Measurements from ENCODE around the gene KCNT1.

KCNT1 gene

DNA sequence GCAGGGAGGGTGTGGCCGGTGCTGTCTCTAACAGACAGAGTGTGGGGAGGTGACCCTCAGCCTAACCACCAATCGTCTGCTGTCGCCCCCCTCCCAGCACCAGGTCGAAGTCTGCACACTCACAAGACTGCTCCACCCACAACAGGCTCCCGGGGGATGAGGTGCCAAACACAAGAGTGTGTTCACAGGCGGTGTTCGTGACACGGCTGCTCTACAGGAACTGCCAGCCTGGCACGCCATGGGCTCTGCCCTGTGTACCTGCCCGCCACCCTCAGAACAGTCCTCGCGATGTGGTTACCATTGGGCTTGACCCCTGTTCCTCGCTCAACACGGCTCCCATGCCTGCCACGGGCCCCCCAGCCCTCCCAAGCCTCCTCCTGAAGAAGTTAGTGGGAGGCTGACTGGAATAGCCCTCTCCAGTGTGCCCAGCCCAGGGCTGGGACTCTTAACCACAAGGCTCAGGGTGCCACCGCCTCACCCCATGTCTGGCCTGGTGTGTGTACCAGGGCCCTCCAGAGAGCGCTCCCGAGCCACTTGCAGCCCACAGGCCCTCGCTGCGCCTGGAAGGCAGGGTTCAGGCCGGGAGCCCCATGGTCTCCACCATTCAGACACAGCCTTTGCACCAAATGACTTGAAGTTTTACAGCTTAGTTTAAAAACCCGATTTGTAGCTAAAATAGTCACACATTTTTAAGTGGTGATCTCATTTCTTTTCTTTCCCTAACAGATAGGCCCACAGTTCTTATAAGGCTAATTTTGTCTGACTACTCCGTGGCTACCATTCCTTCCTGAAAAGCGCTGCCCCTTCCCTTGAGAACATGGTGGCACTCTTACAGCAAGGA is 102.8 kb downstream of the KCNT1 start:
- no peak for DNase-seq

DNA sequence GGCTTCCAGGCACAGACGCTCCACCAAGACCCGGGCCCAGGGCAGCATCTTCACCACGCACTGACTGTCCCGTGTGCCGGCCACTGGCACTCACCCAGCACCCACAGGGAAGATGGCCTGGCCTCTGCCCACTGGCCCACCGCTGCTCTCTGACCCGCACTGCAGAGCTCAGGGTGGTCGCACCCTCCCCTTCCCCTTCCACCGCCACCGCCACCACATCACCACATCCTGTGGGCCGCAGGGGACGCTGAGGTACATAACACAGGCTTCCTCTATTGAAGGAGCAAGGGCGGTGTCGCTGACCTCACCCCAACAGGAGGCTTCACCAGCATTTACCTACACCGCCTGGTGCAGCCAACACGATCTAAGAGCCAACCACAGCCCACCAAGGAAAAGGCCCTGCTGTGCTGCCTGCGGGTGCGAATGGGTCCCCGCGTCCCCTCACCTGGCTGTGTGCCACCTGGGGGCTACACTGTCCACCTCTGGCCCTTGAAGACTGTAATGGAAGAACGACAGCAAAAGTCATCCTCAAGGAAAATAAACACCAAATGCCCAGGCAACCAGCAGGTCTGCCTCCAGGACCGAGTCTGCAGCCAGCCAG is 103.5 kb downstream of the KCNT1 start:
- DNase-seq = no peak

GRCh38 chr9:135809166-135809565 is 107.2 kb downstream of the KCNT1 start:
- DNase-seq = no peak

DNA sequence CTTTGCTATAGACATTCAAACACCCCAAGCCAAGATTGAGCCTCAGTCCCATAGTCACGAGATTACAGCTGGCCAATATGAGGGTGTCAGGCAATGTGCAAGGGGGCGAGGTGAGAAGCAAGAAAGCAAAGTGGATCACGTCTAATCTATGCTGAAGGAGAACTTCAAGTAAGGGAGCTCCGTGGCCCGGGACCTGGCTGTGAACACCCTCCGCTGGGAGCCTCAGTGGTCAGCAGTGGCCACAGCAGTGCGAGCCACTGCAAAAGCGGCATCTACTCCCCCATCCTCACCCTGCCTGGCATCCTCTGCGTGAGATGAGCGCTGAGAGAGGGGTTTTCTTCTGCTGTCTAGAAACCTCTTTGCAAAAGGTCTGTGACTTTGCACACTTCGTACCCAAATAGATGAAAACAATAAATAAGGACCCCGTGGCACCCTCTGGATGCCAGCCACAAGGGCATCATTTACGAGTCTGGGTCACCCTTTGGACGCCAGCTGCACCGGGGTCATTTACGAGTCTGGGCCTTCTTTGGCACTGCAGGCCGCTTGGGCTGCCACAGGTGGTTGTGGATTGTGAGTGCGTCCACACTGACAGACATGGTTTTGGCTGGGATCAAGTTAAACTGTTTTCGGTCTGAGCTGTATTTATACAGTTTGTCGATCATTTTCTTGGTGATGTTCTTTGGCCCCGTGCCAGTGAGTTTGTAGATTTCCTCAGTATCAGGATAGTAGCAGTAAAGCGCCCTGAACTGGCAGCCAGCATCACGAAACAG is 109.0 kb downstream of the KCNT1 start:
- no peak for DNase-seq

DNA sequence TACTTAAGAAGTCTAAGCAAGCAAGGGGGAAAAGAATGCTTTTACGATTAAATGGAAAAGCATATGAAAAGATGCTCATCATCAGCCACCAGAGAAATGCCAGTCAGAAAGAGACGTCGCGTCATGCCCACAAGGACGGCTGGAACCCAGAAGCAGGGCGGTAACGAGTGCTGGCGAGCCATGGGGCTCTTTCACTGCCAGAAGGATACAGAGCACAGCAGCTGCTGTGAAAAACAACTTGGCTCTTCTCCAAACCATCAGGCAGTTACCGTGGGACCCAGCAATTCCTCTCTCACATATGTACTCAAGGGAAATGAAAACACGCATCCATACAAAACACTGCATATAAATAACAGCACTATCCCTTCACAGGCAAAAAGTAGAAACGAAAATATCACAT is 109.8 kb downstream of the KCNT1 start:
- no peak for DNase-seq

GRCh38 chr9:135812961-135813360 is 111.0 kb downstream of the KCNT1 start:
- DNase-seq = no peak

DNA sequence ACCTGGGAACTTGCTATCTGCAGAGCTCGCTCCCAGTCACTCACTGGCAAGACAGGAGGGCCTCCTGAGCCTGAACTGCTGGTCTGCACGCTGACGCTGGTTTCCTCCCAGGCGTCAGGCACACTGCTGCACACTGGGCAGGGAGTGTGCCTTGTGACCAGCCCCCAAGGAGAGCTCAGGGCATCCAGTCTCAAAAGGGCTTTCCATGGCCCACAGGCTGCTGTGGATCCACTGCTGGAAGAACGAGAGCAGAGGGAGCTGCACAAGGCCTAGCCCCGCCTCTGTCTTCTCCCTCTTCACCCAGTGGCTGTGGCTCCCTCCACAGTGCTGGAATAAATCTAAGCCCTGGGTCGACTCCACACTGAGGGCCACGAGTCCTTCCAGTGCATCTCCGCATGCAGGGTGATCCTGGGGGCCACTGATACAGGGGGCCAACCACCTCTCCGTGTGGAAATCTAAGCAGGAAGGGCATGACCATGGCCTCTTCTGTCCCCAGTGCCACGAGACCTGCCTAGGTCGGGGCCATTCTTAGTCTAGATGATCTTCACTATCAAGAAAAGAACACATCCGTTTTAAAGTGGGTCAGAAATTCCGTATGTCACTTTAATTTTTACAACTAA is 111.8 kb downstream of the KCNT1 start:
- no peak for DNase-seq

DNA sequence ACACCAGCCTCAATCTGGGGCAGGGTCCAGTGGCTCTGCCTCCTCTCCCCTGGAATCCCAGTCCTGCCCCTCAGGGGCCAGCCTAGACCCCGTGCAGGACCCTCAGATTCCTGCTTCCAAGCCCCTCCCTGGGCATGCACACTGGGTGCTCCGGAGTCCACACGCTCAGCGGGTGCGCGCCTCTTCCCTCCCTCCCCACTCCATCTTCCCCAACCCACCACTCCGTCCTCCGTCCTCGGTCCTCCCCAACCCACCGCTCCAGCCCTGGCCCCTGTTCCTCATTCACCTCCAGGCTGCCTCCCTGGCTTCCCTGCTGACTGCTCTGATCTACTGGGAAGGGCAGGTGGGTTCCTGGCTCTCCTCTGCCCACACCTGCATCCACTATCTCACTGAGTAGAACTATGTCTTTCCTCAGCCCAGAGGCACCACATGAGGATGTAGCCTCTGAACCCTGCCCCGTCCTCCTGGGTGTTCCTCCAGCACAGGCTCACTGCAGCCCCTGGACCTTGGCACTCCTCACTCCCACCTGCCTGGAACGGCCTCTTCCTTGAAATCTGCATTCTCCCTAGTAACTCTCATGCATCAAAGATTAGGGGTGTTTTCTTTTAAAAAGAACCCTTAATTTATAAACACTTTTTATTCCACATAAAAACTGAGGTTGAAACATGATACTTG is 112.6 kb downstream of the KCNT1 start:
- no peak for DNase-seq

- DNase-seq = no peak
Observed at GRCh38 chr9:135815413-135815812, 113.4 kb downstream of the KCNT1 start.

- DNase-seq = no peak
Observed at GRCh38 chr9:135815830-135816650, 114.1 kb downstream of the KCNT1 start.

- no peak for DNase-seq
Observed at GRCh38 chr9:135816651-135816970, 114.6 kb downstream of the KCNT1 start.

DNA sequence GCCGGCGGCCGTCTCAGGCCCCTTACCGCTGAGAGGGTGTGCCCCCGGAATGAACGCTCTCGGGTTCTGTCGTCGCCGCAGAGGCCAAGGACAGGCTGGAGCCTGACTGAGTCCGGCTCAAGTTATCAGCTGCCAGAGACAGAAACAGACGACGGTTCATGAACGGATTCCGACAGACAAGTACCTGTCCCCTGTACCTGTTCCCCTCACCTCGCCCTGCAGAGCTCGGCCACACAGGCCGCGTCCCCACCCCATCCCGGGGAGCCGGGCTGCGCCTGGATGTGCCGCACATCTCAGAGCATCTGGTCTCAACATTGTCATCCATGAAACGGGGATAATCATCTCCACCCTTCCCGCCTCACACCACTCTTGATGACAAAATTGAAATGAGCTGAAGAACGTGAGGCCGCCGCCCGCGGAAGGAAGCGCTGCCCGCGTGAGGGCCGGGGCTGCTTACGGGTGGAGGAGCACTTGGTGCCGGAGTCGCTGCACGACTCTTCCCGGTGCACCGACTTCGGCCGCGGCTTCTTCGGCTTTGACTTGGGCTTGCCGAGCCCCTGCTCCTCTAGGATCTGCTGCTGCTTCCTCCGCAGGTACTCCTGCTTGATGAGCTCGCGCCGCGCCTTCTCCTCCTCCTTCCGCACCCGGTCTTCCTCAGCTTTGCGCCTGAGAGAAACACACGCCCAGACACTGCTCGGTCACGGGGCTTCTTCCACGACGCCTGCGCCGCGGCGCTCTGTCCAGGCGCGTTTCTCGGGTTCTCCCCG is 116.1 kb downstream of the KCNT1 start:
- no peak for DNase-seq

DNA sequence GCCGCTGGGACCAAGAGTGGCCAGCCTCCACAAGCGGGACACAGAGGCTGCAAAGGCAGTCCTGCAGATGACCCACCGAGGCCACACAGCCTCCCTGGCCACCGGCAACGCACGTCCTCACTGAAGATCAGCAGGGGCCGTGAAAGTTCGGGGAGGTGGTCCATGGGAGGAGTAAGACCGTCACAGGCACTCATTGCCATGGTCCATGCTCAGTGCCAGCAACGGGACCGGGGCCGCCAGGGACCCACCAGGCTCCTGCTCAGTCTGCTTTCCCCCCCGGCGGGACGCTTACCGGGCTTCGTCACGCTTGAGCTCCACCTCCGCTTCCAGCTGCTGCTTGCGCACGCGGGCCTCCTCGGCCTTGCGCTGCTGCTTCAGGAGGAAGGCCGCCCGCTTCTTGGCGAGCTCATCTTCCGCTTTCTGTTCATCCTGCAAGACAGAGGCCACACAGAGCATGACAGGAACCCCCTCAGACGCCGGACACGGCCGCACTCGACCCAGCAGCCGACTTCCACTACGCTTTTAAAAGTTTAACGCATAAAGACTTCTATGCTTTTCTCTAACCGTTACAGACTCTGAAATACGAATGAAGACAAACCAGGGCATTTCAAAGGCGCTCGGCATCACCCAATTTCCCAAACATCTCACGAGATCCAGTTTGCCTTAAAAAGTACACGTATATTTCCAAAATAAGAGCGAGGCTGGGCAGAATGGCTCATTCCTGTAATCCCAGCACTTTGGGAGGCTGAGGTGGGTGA is 116.9 kb downstream of the KCNT1 start:
- DNase-seq = no peak

GRCh38 chr9:135819905-135820304 is 117.9 kb downstream of the KCNT1 start:
- no peak for DNase-seq

DNA sequence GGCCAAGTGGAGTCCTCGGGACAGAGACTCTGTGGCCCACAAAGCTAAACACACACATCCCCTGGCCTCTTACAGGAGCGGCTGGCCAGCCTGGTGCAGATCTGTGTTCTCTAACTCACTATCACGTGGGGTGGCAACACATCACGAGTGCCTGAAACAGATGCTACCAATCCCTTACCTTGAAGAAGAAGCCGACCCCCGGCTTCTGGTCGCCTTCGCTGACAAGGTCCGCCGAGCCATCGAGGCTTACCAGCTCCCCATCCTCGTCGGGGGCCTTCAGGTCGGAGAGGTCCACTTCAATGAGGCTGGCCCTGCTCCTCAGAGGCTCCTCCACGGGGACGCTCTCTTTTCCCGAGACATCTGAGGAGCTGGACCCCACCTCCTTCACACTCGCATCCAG is 118.7 kb downstream of the KCNT1 start:
- no peak for DNase-seq

GRCh38 chr9:135821116-135821515 is 119.1 kb downstream of the KCNT1 start:
- DNase-seq = no peak

DNA sequence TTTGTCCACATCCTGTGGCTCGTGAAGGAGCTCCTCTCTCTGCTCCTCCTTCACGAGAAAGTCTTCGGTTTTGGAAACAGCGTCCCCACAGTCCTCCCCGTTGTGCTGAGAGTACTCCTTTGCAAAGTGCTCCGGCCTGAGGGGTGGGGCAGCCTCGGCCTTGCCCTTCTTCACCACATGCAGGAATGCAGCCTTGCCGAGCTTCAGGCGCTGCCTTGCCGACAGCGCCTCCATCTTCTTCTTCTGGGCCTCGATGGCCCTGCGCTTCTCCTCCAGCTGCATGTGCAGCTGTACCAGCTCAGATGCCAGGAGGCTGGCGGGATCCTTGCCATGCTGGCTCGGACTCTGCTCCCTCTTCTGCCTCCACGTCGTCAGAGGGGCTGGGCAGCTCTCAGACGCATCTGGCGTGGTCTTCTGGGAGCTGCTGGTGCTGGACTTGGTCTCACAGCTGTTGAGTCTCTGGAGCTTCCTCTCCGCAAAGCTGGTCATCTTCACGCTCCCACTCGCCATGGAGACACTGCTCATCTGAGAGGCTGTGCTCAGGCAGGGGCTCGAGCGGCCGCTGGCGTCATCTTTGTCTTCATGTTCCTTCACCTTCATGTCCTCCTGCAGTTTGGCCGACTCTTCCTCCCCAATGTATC is 119.9 kb downstream of the KCNT1 start:
- DNase-seq = no peak

DNA sequence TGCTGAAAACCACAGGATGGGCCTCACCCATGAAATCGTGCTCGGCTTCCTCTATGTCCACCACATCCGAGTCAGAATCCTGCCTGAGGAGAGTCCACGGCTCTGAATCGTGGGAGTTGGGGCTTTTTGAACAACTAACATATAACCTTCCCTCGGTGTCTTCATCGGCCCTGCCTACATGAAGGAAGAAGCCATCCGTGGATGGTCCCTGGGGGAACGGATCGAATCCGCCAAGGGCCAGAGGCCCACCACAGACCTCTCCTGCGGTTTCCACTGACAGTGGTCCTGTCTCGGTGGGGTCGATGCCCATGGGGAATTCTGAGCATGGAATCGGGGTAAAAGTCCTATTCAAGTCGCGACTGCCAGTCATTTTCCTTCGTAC is 120.4 kb downstream of the KCNT1 start:
- no peak for DNase-seq

DNA sequence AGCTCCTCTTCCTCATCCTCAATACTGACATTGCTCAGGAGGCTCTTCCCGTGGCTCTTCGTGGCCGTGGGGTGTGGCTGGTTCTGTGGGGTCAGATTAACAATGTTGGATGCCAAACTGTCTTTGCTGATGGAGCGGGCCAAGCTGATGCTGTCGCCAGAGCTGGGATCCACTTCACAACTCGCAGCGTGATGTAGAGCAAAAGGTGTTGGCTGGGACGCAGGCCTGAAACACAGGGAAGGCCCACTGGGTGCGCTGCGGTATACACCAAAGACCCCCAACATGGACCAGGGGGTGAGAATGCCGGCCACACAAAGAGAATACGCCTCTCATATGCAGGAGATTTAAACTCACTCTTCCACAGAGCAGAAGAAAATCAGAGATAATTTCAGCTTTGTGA is 121.1 kb downstream of the KCNT1 start:
- no peak for DNase-seq

Data from stimulated activated CD4-positive, alpha-beta T cell treated with anti-CD3 and anti-CD28 coated beads, Interleukin-4, amount 100 ng/mL, for 1 hour (primary cell).